LNCaP clone FGC (cell line): ENCODE data around the gene KRTAP12-4.
"Not testable (repeated sequence)": the region's sequence is repeated elsewhere in the genome, so short reads cannot be mapped to it uniquely, and the experiment has no call there.

Experiments used
- DNase-seq: peaks from one replicate; pipeline ENCODE4 v3.0.0-alpha.2; 2011; ENCODE audit warnings: low read depth
- H3K4me3 ChIP-seq: 2 replicates; pipeline ENCODE4 v1.5.1; 2011; ENCODE audit warnings: mild to moderate bottlenecking, low read depth, low read length, control low read depth
- TF ChIP-seq, protein P1 (sequence below): IDR thresholded peaks from 2 replicates; pipeline ENCODE4 v1.5.1; 2012; ENCODE audit warnings: mild to moderate bottlenecking; ENCODE audit not compliant: control insufficient read depth, insufficient read depth; ENCODE audit errors: extremely low read depth

KRTAP12-4 gene

DNA sequence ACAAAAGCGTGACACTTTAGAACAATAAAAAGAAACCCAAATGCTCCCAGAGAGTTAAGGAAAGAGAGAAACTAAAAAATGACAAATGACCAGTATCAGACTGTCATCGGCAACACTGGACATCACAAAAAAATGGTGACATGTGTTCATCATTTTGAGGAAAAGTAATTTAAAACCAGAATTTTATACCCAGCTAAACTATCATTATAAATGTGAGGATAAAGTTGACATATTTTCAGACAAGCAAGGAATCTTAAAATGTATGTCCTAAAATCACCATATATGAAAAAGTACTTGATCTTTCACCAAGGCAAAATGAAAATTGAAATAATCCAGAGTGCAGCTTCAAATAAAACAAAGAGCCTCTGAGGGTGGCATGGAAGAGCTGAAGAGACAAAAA lies 9.6 kb downstream of the KRTAP12-4 start:
- no peak overlapping the region for H3K4me3 ChIP-seq
- TF ChIP-seq, protein P1, sequence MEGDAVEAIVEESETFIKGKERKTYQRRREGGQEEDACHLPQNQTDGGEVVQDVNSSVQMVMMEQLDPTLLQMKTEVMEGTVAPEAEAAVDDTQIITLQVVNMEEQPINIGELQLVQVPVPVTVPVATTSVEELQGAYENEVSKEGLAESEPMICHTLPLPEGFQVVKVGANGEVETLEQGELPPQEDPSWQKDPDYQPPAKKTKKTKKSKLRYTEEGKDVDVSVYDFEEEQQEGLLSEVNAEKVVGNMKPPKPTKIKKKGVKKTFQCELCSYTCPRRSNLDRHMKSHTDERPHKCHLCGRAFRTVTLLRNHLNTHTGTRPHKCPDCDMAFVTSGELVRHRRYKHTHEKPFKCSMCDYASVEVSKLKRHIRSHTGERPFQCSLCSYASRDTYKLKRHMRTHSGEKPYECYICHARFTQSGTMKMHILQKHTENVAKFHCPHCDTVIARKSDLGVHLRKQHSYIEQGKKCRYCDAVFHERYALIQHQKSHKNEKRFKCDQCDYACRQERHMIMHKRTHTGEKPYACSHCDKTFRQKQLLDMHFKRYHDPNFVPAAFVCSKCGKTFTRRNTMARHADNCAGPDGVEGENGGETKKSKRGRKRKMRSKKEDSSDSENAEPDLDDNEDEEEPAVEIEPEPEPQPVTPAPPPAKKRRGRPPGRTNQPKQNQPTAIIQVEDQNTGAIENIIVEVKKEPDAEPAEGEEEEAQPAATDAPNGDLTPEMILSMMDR = no peak
- no peak for DNase-seq

- no peak for DNase-seq
- TF ChIP-seq, protein P1 = no peak
- H3K4me3 ChIP-seq = no peak overlapping the region
Measured at GRCh38 chr21:44643741-44644310, 10.6 kb downstream of the KRTAP12-4 start.

- no peak for DNase-seq
- TF ChIP-seq, protein P1 = no peak
- H3K4me3 ChIP-seq = no peak overlapping the region
Measured at GRCh38 chr21:44640761-44641160, 13.7 kb downstream of the KRTAP12-4 start.

DNA sequence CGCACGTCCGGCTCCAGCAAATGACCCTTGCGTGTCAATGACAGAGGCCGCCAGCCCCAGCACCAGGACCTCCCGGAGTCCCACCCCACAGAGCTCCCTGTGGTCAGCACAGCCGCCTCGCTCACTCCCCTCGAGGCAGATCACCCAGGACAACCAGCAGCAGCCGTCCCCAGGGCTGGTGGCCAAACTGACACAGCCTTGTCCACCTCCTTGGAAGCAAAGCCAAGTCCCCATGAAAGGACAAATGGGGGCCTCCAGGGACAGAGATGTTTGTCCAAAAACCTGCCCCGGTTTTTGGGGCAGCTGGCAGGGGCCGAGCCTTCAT lies 15.2 kb downstream of the KRTAP12-4 start:
- TF ChIP-seq, protein P1 = no peak
- H3K4me3 ChIP-seq = no peak overlapping the region
- no peak for DNase-seq

DNA sequence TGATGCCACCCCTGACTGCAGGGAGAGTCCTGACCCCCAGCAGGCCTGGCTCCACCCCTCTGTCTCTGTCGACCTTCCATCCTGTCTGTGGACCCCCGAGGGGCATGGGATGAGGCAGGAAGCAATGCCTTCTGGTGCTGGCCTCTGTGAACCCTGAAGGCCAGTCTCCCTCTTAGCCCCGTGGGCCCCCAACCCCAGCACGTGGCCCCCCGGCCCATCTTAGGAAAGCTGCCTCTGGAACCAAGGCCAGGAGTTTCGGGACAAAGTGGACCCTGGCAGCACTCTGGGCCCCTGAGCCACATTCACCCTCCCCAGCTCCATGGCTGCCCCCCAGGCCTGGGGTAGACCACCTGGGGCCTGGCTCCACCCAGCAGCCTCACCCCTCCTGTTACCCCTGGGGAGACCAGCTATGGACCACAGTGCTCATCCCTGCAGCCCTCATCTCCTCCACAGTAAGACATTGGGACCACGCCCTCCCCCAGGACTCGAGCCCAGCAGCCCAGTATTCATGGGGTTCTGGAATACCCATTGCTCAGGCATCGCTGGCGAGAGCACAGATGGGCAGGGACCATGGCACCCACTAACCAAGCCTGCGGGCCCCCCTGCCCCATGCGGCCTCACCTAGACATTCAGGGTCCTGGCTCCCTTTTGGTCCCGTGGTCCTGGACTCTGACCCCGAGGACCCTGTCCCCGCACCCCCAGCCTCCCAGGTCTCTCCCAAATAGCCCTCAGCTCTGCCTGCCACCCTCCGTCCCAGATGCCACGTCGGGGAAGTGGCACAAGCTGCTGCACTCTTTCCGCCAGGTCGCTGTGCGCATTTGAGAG lies 15.7 kb downstream of the KRTAP12-4 start:
- H3K4me3 ChIP-seq, DNase-seq: not testable (repeated sequence)

DNA sequence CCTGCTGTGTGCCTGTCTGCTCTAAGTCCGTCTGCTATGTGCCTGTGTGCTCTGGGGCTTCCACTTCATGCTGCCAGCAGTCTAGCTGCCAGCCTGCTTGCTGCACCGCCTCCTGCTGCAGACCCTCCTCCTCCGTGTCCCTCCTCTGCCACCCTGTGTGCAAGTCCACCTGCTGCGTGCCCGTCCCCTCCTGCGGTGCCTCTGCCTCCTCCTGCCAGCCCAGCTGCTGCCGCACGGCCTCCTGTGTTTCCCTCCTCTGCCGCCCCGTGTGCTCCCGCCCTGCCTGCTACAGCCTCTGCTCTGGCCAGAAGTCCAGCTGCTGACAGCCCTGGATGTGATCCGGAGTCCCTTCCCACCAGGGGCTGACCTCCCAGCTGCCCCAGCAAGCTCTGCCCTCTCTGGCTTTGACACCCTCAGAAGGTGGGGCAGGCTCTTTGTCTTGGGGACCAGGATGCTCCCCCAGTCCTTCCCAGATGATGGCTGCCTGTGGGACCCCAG lies 16.6 kb downstream of the KRTAP12-4 start:
- not testable (repeated sequence) for DNase-seq, H3K4me3 ChIP-seq

DNA sequence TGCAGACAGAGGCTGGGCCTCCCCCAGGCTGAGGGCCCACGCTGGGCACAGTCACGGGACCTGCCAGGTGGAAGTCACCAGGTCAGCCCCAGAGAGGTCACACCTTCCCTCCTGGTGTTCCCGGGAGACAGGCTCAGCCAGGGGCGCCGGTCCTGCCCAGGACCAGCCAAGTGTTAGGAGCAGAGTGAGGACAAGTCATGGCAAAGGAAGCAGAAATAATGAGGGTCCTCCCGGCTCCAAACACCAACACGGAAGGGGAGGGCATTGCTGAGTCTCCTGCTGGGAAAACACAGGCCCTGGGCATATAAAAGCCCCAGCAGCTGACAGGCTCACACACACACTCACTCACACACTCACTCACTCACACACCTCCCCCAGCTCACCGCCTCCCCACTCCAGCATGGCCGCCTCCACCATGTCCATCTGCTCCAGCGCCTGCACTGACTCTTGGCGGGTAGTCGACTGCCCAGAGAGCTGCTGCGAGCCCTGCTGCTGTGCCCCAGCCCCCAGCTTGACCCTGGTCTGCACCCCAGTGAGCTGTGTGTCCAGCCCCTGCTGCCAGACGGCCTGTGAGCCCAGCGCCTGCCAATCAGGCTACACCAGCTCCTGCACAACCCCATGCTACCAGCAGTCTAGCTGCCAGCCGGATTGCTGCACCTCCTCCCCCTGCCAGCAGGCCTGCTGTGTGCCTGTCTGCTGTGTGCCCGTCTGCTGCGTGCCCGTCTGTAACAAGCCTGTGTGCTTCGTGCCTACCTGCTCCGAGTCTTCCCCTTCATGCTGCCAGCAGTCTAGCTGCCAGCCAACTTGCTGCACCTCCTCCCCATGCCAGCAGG lies 17.2 kb downstream of the KRTAP12-4 start, which contains the start of gene KRTAP10-10:
Gene KRTAP10-10, plus strand, starts transcription at position 339 of the 833 bp plus-strand sequence. Its CDS starts 62 bp downstream, at position 401.
- H3K4me3 ChIP-seq = no peak within 1 kb of the TSS
- DNase-seq = no peak
- TF ChIP-seq, protein P1 = no peak
